GM18909 (cell line): Measurements from ENCODE around the gene DNAJC21.
A peak's percentile ranks its signal among the peaks of the same experiment; 100 is the strongest.

Experiments
- ATAC-seq: cut with Tn5 transposase; IDR thresholded peaks from one replicate; pipeline ENCODE4 v1.9.1; 2021; ENCODE audit warnings: mild to moderate bottlenecking; ENCODE audit not compliant: unreplicated experiment, poor library complexity

DNAJC21 gene

GRCh38 chr5:34929134-34929719, at the start of gene DNAJC21:
TSS of gene DNAJC21 (plus strand) at chr5:34929559. CDS start at chr5:34929820, 261 bp downstream.
- peak; percentile 89 for ATAC-seq

GRCh38 chr5:34881246-34881645, 48.1 kb upstream of the DNAJC21 start:
- ATAC-seq = no peak

- no peak for ATAC-seq
Observed at GRCh38 chr5:34886392-34887119, 42.8 kb upstream of the DNAJC21 start.

- no peak for ATAC-seq
Observed at GRCh38 chr5:34889394-34889793, 40.0 kb upstream of the DNAJC21 start.

GRCh38 chr5:34891981-34892380, 37.4 kb upstream of the DNAJC21 start:
- no peak for ATAC-seq

GRCh38 chr5:34892414-34892813, 36.9 kb upstream of the DNAJC21 start:
- no peak for ATAC-seq

GRCh38 chr5:34894716-34895115, 34.6 kb upstream of the DNAJC21 start:
- ATAC-seq = no peak

- no peak for ATAC-seq
Observed at GRCh38 chr5:34895641-34896419, 33.5 kb upstream of the DNAJC21 start.

GRCh38 chr5:34897646-34898045, 31.7 kb upstream of the DNAJC21 start:
- ATAC-seq = no peak

- peak; percentile 95 for ATAC-seq
Observed at GRCh38 chr5:34898258-34898895, 31.0 kb upstream of the DNAJC21 start.

- ATAC-seq = no peak
Observed at GRCh38 chr5:34899066-34899465, 30.3 kb upstream of the DNAJC21 start.

- no peak for ATAC-seq
Observed at GRCh38 chr5:34900652-34901051, 28.7 kb upstream of the DNAJC21 start.

GRCh38 chr5:34903260-34903659, 26.1 kb upstream of the DNAJC21 start:
- no peak for ATAC-seq

- ATAC-seq = no peak
Observed at GRCh38 chr5:34905564-34905963, 23.8 kb upstream of the DNAJC21 start.

- no peak for ATAC-seq
Observed at GRCh38 chr5:34913072-34913471, 16.3 kb upstream of the DNAJC21 start.

- ATAC-seq = peak; percentile 27
Observed at GRCh38 chr5:34914671-34915138, 14.7 kb upstream of the DNAJC21 start.

GRCh38 chr5:34915139-34915855, 14.1 kb upstream of the DNAJC21 start, which contains the start of the genes BRIX1 and RAD1:
TSS of gene BRIX1 (plus strand) at chr5:34915711. CDS start at chr5:34915739, 28 bp downstream.
TSS of gene RAD1 (minus strand) at chr5:34915504. CDS start at chr5:34914892, 612 bp downstream.
- ATAC-seq = peak; percentile 99

- ATAC-seq = peak; percentile 14
Observed at GRCh38 chr5:34915856-34916192, 13.5 kb upstream of the DNAJC21 start.

GRCh38 chr5:34916518-34916917, 12.8 kb upstream of the DNAJC21 start:
- ATAC-seq = no peak

- no peak for ATAC-seq
Observed at GRCh38 chr5:34918025-34918424, 11.3 kb upstream of the DNAJC21 start.
